K562 (cell line): ENCODE results near the gene MAML1. TPM values are rescaled to one million over a fixed set of nuclear protein-coding genes. Genes with fewer than 3 reads are reported as not detected.
"Not testable (repeated sequence)": the region's sequence is repeated elsewhere in the genome, so short reads cannot be mapped to it uniquely, and the experiment has no call there.

Experiments
- ATAC-seq: fragments of 200-7000 bp; cut with Tn5 transposase; 3 replicates; pipeline ENCODE4 v1.9.1; 2020; ENCODE audit warnings: moderate library complexity
- BruUV-seq: library from RNA; stranded (reverse); fragments of 400-500 nt; replicated peaks from 2 replicates; lab custom pipeline; 2021; lab: Mats Ljungman, UMichigan
- CTCF ChIA-PET: fragments of 300-600 bp; formaldehyde crosslinking; extraction: SDS; loops from one replicate; lab custom pipeline; 2021; ENCODE audit warnings: low intra/inter-chr PET ratio; lab: Yijun Ruan, JAX
- POLR2A ChIA-PET: fragments of 300-600, 350-650 bp; sonication (Branson Sonifier 250); formaldehyde crosslinking; extraction: SDS; loops from one replicate; lab custom pipeline; 2021; ENCODE audit warnings: antibody characterized with exemption, inconsistent platforms; lab: Yijun Ruan, JAX
- DNase-seq, 4 experiments: peaks; one replicate each; pipeline versions ENCODE4 v3.0.0 to v3.0.0-alpha.2; 2011 to 2018; ENCODE audit warnings: low spot score in 3 of 4, mixed read lengths in 3 of 4; ENCODE audit errors: extremely low read depth in 1 of 4
- FAIRE-seq: peaks from 2 replicates; lab custom pipeline; 2011; peaks lifted over from hg19 to GRCh38; lab: Jason Lieb, UNC
- H2AFZ ChIP-seq: 2 replicates; pipeline ENCODE4 v1.6.0; 2011; ENCODE audit warnings: low read depth, low read length, control low read depth, inconsistent platforms
- H3K27ac ChIP-seq: fragments of 200-600 bp; 3 replicates; pipeline ENCODE4 v1.8.0; 2011; ENCODE audit warnings: low read depth, mild to moderate bottlenecking, control low read depth, inconsistent platforms, low read length, moderate library complexity, mixed read lengths; ENCODE audit errors: extremely low read depth
- H3K27me3 ChIP-seq, 2 experiments: fragments of 300-600 bp in 1 of 2; 2 replicates in 1 of 2; 3 replicates in 1 of 2; pipeline versions ENCODE4 v1.6.0 to v1.8.0; 2011; ENCODE audit warnings: inconsistent platforms in 2 of 2, low read length in 2 of 2, mild to moderate bottlenecking in 1 of 2, mixed read lengths in 1 of 2, moderate library complexity in 1 of 2; ENCODE audit not compliant: control insufficient read depth in 2 of 2, insufficient read depth in 2 of 2
- H3K36me3 ChIP-seq: fragments of 300-600 bp; 3 replicates; pipeline ENCODE4 v1.8.0; 2011; ENCODE audit warnings: mild to moderate bottlenecking, low read length, inconsistent platforms; ENCODE audit not compliant: control insufficient read depth, insufficient read depth
- H3K4me1 ChIP-seq, 2 experiments: fragments of 200-600 bp in 1 of 2; replicated peaks in 1 of 2; 2 replicates in 1 of 2; 3 replicates in 1 of 2; pipeline versions ENCODE4 v1.5.1 to v1.8.0; 2011; ENCODE audit warnings: inconsistent platforms in 2 of 2, low read length in 2 of 2, mild to moderate bottlenecking in 1 of 2, mixed read lengths in 1 of 2, moderate library complexity in 1 of 2; ENCODE audit not compliant: control insufficient read depth in 2 of 2, insufficient read depth in 2 of 2
- H3K4me2 ChIP-seq: 2 replicates; pipeline ENCODE4 v1.6.1; 2011; ENCODE audit warnings: low read length, control low read depth, inconsistent platforms, mixed read lengths; ENCODE audit not compliant: insufficient read depth
- H3K4me3 ChIP-seq: fragments of 200-600 bp; sonication (generic), shearing (Covaris generic); 2 replicates; pipeline ENCODE4 v1.5.1; 2016; ENCODE audit warnings: control low read depth, inconsistent platforms
- H3K79me2 ChIP-seq: fragments of 200-600 bp; 3 replicates; pipeline ENCODE4 v1.8.0; 2011; ENCODE audit warnings: low read length, inconsistent platforms; ENCODE audit not compliant: control insufficient read depth, insufficient read depth
- H3K9ac ChIP-seq, 2 experiments: 2 replicates each; pipeline versions ENCODE4 v1.6.0 to v1.6.1; 2011; ENCODE audit warnings: low read depth in 2 of 2, low read length in 2 of 2, control low read depth in 1 of 2, inconsistent platforms in 1 of 2, mild to moderate bottlenecking in 1 of 2, mixed read lengths in 1 of 2; ENCODE audit not compliant: insufficient read depth in 1 of 2
- H3K9me1 ChIP-seq: one replicate; pipeline ENCODE4 v1.6.0; 2011; ENCODE audit warnings: inconsistent platforms, mild to moderate bottlenecking, low read length, moderate library complexity; ENCODE audit not compliant: control insufficient read depth, insufficient read depth
- H3K9me3 ChIP-seq: replicated peaks from 2 replicates; pipeline ENCODE4 v1.5.1; 2011; ENCODE audit warnings: low read depth, low read length, inconsistent platforms; ENCODE audit not compliant: control insufficient read depth, insufficient read depth
- H4K20me1 ChIP-seq: replicated peaks from 2 replicates; pipeline ENCODE4 v1.6.1; 2011; ENCODE audit warnings: low read length, inconsistent platforms, mixed read lengths; ENCODE audit not compliant: control insufficient read depth, insufficient read depth
- THRAP3 ChIP-seq: fragments of 450-650 bp; IDR thresholded peaks from 2 replicates; pipeline ENCODE4 v1.6.1; 2016; ENCODE audit warnings: mild to moderate bottlenecking, inconsistent platforms, borderline replicate concordance
- ZNF121 ChIP-seq: sonication (generic); formaldehyde crosslinking; conservative IDR thresholded peaks from 2 replicates; pipeline ENCODE4 v1.8.0; 2022; ENCODE audit warnings: missing genetic modification reagents
- ZNF224 ChIP-seq: sonication (generic); formaldehyde crosslinking; IDR thresholded peaks from 2 replicates; pipeline ENCODE4 v1.8.0; 2022; ENCODE audit warnings: mild to moderate bottlenecking, missing genetic modification reagents
- WGBS: fragments of 100-300 bp; shearing (Covaris generic); methylation state at CpG from one replicate; pipeline ENCODE4 v1.1.6; 2016; ENCODE audit warnings: low coverage, mixed read lengths; ENCODE audit not compliant: insufficient coverage; ENCODE audit errors: missing lambda C conversion rate; 5-methylcytosine and 5-hydroxymethylcytosine counted together
- in situ Hi-C: fragments of 300-500 bp; cut with MboI; formaldehyde crosslinking; loops from 4 replicates; pipeline ENCODE4 v1.15.0; 2018; ENCODE audit warnings: inconsistent platforms, mixed read lengths
- intact Hi-C: fragments of 100-400 bp; cut with micrococcal nuclease; formaldehyde crosslinking; loops from 2 replicates; pipeline ENCODE4 v1.14.2; 2022
- polyA plus RNA-seq, 8 experiments: library from polyadenylated mRNA; depleted of rRNA in 4 of 8; stranded (reverse) in 5 of 8; unstranded in 3 of 8; fragments of >200 nt; fragmentation: Nextera tagmentation in 2 of 8; fragmentation: Illumina TruSeq in 1 of 8; extraction: Ambion mirVana in 2 of 8; extraction: Trizol in 1 of 8; gene quantifications; 2 replicates each; pipeline versions ENCODE4 v1.2.1 to v1.2.3, GENCODE V29; 2011 to 2014; ENCODE audit warnings: inconsistent platforms in 1 of 8, missing spikeins in 1 of 8
- total RNA-seq, 7 experiments: library from RNA; depleted of rRNA in 6 of 7; stranded (reverse); fragments of >200 nt in 6 of 7; fragmentation: Illumina TruSeq in 2 of 7; extraction: Trizol in 2 of 7; gene quantifications; 2 replicates each; pipeline versions ENCODE4 v1.2.1 to v1.2.3, GENCODE V29; 2011 to 2021; ENCODE audit warnings: low replicate concordance in 1 of 7
- TF ChIP-seq, protein P1 (sequence below), 2 experiments: fragments of 450-650 bp; IDR thresholded peaks; 2 replicates each; pipeline ENCODE4 v1.6.1; 2016

MAML1 gene
- total and polyA plus RNA-seq, 9 of the 15 experiments (the other 6 are each of a cell fraction or from before 2014, with no cell fraction given), result 0.32 to 18.4 (median 7.0) TPM

DNA sequence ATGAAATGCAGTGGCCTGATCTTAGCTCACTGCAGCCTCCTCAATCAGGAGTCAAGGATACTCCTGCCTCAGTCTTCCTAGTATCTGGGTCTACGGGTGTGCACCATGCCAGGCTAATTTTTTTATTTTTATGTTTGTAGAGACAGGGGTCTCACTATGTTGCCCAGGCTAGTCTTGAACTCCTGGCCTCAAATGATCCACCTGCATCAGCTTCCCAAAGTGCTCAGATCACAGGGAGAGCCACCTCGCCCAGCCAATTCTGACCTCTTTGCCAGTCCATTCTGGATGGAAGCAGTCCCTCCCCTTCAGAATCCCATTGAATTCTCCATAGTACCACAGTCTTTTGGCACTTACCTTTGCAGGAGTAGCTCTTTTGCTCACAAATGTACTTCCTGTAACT is 35.5 kb upstream of the MAML1 start:
- peaks cover 12% of the 10 kb centered on the region; the same call in 2 of the 3 replicates for H3K36me3 ChIP-seq
- DNase-seq (no peak), FAIRE-seq (no peak), ATAC-seq (no peak)
- peak overlapping the region; percentile 86; the same call in 1 of the 2 replicates for H3K4me3 ChIP-seq
- H4K20me1 ChIP-seq, result peaks cover 5% of the 10 kb centered on the region; the same call in 1 of the 2 replicates
- ChIA-PET CTCF (no interaction called here), POLR2A (interaction anchor here (0.6 to 2.0 kb wide), 6 partner anchors 15 to 202 kb away, joined by 3 to 5 read pairs (median 4); partner anchors contain the start of gene HNRNPH1)
- WGBS, result 75% methylated on average over 2 of the region's 2 CpGs
- peak overlapping the region; percentile 98 for H3K27ac ChIP-seq
- BruUV-seq, result no TSS peak
- TF ChIP-seq ZNF224 (no peak), ZNF121 (CRISPR knock-in tag) (peak; percentile 62)
- intact Hi-C loops, result no loop called here
- H3K4me1 ChIP-seq, result peaks cover 16 to 36% of the 10 kb centered on the region in 2 experiments
- no peaks in the 10 kb centered on the region for H3K9me1 ChIP-seq
- H3K27me3 ChIP-seq, result no peaks in the 10 kb centered on the region
- peak overlapping the region; percentile 69 to 94; a peak in 3 of 4 replicates for H3K9ac ChIP-seq
- H3K9me3 ChIP-seq, result no peaks in the 10 kb centered on the region
- H2AFZ ChIP-seq, result no peak overlapping the region
- in situ Hi-C loops, result no loop called here
- peak overlapping the region; percentile 88; the same call in 1 of the 2 replicates for H3K4me2 ChIP-seq
- H3K79me2 ChIP-seq, result peaks cover 48% of the 10 kb centered on the region

DNA sequence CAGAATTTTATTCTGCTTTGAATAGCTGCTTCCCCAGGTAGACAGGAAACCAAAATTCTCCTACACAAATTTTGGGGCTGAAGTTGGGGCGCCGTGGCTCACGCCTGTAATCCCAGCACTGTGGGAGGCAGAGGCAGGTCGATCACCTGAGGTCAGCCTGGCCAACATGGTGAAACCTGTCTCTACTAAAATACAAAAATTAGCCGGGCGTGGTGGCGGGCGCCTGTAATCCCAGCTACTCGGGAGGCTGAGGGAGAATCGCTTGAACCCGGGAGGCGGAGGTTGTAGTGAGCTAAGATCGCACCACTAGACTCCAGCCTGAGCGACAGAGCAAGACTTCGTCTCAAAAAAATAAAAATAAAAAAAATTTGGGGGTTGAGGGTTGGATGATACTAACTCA is 35.1 kb upstream of the MAML1 start:
- ATAC-seq, H4K20me1 ChIP-seq, FAIRE-seq, DNase-seq, CTCF ChIA-PET, intact Hi-C loops, H3K9me1 ChIP-seq, in situ Hi-C loops, BruUV-seq, H3K27me3 ChIP-seq, H3K9me3 ChIP-seq: not testable (repeated sequence)
- peaks cover 16% of the 10 kb centered on the region; the same call in 2 of the 3 replicates for H3K36me3 ChIP-seq
- peak overlapping the region; percentile 86 for H3K4me3 ChIP-seq
- H3K4me1 ChIP-seq, result peaks cover 16 to 36% of the 10 kb centered on the region in 2 experiments
- POLR2A ChIA-PET, result interaction anchor here (0.7 to 2.0 kb wide), 5 partner anchors 16 to 76 kb away, joined by 3 to 5 read pairs (median 5); partner anchors contain the start of gene HNRNPH1
- 65% methylated on average over 14 of the region's 15 CpGs for WGBS
- peak overlapping the region; percentile 94 to 99 for H3K9ac ChIP-seq
- peak overlapping the region; percentile 98 for H3K27ac ChIP-seq
- H2AFZ ChIP-seq, result peak overlapping the region; percentile 84
- peak overlapping the region; percentile 88 for H3K4me2 ChIP-seq
- TF ChIP-seq, protein P1, sequence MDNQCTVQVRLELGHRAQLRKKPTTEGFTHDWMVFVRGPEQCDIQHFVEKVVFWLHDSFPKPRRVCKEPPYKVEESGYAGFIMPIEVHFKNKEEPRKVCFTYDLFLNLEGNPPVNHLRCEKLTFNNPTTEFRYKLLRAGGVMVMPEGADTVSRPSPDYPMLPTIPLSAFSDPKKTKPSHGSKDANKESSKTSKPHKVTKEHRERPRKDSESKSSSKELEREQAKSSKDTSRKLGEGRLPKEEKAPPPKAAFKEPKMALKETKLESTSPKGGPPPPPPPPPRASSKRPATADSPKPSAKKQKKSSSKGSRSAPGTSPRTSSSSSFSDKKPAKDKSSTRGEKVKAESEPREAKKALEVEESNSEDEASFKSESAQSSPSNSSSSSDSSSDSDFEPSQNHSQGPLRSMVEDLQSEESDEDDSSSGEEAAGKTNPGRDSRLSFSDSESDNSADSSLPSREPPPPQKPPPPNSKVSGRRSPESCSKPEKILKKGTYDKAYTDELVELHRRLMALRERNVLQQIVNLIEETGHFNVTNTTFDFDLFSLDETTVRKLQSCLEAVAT (IDR thresholded peaks at IDR 0.05), result peak in 1 of 2 experiments; percentile 96; a peak in 2 of 4 replicates
- peak; percentile 82; the same call in 1 of the 2 replicates for TF ChIP-seq THRAP3
- peaks cover 53% of the 10 kb centered on the region for H3K79me2 ChIP-seq
